ENCODE data around the gene NTSR2. TPM values are rescaled to one million over a fixed set of nuclear protein-coding genes. Genes with fewer than 3 reads are reported as not detected.

The NTSR2 gene
- total RNA-seq, 1 donor from 2014 or later = not detected

- peak; percentile 33 for ATAC-seq (ENCODE audit: low read depth)
- CTCF ChIA-PET = interaction anchor here (1.8 kb wide), 1 partner anchor 78 kb away, joined by 5 read pairs; no protein-coding TSS in a partner anchor
- H3K9me3 Mint-ChIP-seq = no peaks in the 10 kb centered on the region
Observed at GRCh38 chr2:11701206-11701605, 31.2 kb upstream of the NTSR2 start.

GRCh38 chr2:11699686-11700670 is 30.0 kb upstream of the NTSR2 start:
- no peaks in the 10 kb centered on the region for H3K36me3 Mint-ChIP-seq (ENCODE audit: low read depth)
- no peaks in the 10 kb centered on the region for H3K4me1 Mint-ChIP-seq
- H3K27ac Mint-ChIP-seq = no peak overlapping the region
- POLR2A ChIA-PET = no interaction called here
- TF ChIP-seq CTCF (IDR thresholded peaks at IDR 0.05) = no peak
- intact Hi-C loops (cut with micrococcal nuclease) = no loop called here
- CTCF ChIA-PET = interaction anchor here (1.5 to 1.8 kb wide), 2 partner anchors 78 to 79 kb away, joined by 5 to 6 read pairs; no protein-coding TSS in a partner anchor
- DNase-seq = no peak
- H3K27me3 Mint-ChIP-seq = no peaks in the 10 kb centered on the region
- ATAC-seq (ENCODE audit: low read depth) = no peak
- no peak overlapping the region for H3K4me3 Mint-ChIP-seq
- H3K9me3 Mint-ChIP-seq = no peaks in the 10 kb centered on the region

More at GRCh38 chr2:11701206-11701605, 31.2 kb upstream of the NTSR2 start:
- H3K36me3 Mint-ChIP-seq (ENCODE audit: low read depth) = no peaks in the 10 kb centered on the region
- H3K4me3 Mint-ChIP-seq = no peak overlapping the region
- DNase-seq = no peak
- intact Hi-C loops (cut with micrococcal nuclease) = no loop called here
- H3K27ac Mint-ChIP-seq = no peak overlapping the region
- no peaks in the 10 kb centered on the region for H3K27me3 Mint-ChIP-seq
- POLR2A ChIA-PET = interaction anchor here (1.0 kb wide), 1 partner anchor 46 kb away, joined by 3 read pairs; the partner anchor contains the start of gene LPIN1
- TF ChIP-seq CTCF (IDR thresholded peaks at IDR 0.05) = no peak
- H3K4me1 Mint-ChIP-seq = no peaks in the 10 kb centered on the region

- H3K9me3 Mint-ChIP-seq = no peaks in the 10 kb centered on the region
- no peaks in the 10 kb centered on the region for H3K36me3 Mint-ChIP-seq (ENCODE audit: low read depth)
- no peak for TF ChIP-seq CTCF (IDR thresholded peaks at IDR 0.05)
- no peak overlapping the region for H3K4me3 Mint-ChIP-seq
- no peak for ATAC-seq (ENCODE audit: low read depth)
- intact Hi-C loops (cut with micrococcal nuclease) = no loop called here
- H3K4me1 Mint-ChIP-seq = no peaks in the 10 kb centered on the region
- ChIA-PET CTCF (interaction anchor here (0.8 to 1.5 kb wide), 4 partner anchors 8 to 82 kb away, joined by 3 to 6 read pairs (median 4); no protein-coding TSS in a partner anchor), POLR2A (no interaction called here)
- H3K27me3 Mint-ChIP-seq = no peaks in the 10 kb centered on the region
- no peak overlapping the region for H3K27ac Mint-ChIP-seq
- DNase-seq = no peak
Observed at GRCh38 chr2:11698009-11698922, 28.3 kb upstream of the NTSR2 start.

- POLR2A ChIA-PET = interaction anchor here (0.7 kb wide), 1 partner anchor 78 kb away, joined by 3 read pairs; no protein-coding TSS in a partner anchor
- no peak for TF ChIP-seq CTCF (IDR thresholded peaks at IDR 0.05)
- H3K27me3 Mint-ChIP-seq = no peaks in the 10 kb centered on the region
- intact Hi-C loops (cut with micrococcal nuclease) = no loop called here
- DNase-seq (no peak), ATAC-seq (ENCODE audit: low read depth) (no peak)
- H3K4me1 Mint-ChIP-seq = no peaks in the 10 kb centered on the region
- no peaks in the 10 kb centered on the region for H3K9me3 Mint-ChIP-seq
- H3K4me3 Mint-ChIP-seq = no peak overlapping the region
- H3K36me3 Mint-ChIP-seq (ENCODE audit: low read depth) = no peaks in the 10 kb centered on the region
- CTCF ChIA-PET = interaction anchor here (11.3 kb wide), 1 partner anchor 84 kb away, joined by 173 read pairs; no protein-coding TSS in a partner anchor
- no peak overlapping the region for H3K27ac Mint-ChIP-seq
Observed at GRCh38 chr2:11697103-11697871, 27.3 kb upstream of the NTSR2 start.

Measured in activated B cell treated with CpG ODN at 0.5 μM for 24 hours (primary cell).